ENCODE results near the gene GJA4. TPM values are rescaled to one million over a fixed set of nuclear protein-coding genes. Genes with fewer than 3 reads are reported as not detected.
"Not testable (repeated sequence)": the region's sequence is repeated elsewhere in the genome, so short reads cannot be mapped to it uniquely, and the experiment has no call there.

The GJA4 gene
- total RNA-seq, 1 donor from 2014 or later, result 11.6 TPM

DNA sequence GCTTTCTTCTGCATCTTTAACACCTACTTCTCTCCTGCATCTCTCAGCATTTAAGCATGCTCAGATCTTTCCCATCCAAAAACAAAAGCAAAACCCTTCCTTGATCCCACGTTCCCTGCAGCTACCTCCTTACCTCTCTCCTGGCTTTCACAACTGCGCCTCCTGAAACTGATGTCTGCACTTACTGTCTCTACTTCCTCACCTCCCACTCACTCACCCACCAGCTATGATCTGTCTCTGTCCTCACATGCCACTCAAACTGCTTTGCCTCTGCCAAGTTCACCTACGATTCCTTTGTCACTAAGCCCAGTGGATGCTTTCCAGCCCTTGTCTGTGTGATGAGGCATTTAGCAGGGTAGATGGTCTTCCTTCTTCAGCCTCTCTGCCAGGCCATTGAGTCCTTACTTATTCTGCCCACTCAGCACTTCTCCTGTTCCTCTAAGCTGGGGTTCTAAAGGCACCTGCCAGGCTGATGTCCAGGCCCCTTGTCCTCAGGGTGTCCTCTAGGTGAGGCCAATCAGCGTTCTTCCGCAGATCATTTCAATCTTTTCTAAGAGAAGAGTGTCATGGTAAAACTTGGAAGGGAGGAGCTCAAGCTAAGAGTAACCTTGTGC, 21.8 kb upstream of the GJA4 start:
- Mint-ChIP-seq H3K4me1 (ENCODE audit: low read depth) (no peaks in the 10 kb centered on the region), H3K9me3 (ENCODE audit: low read depth) (no peaks in the 10 kb centered on the region), H3K27ac (ENCODE audit: unreplicated experiment) (no peak overlapping the region), H3K4me3 (ENCODE audit: unreplicated experiment) (no peak overlapping the region), H3K36me3 (ENCODE audit: low read depth) (no peaks in the 10 kb centered on the region), H3K27me3 (ENCODE audit: low read depth) (peaks cover 3% of the 10 kb centered on the region)
- TF ChIP-seq, protein P1, sequence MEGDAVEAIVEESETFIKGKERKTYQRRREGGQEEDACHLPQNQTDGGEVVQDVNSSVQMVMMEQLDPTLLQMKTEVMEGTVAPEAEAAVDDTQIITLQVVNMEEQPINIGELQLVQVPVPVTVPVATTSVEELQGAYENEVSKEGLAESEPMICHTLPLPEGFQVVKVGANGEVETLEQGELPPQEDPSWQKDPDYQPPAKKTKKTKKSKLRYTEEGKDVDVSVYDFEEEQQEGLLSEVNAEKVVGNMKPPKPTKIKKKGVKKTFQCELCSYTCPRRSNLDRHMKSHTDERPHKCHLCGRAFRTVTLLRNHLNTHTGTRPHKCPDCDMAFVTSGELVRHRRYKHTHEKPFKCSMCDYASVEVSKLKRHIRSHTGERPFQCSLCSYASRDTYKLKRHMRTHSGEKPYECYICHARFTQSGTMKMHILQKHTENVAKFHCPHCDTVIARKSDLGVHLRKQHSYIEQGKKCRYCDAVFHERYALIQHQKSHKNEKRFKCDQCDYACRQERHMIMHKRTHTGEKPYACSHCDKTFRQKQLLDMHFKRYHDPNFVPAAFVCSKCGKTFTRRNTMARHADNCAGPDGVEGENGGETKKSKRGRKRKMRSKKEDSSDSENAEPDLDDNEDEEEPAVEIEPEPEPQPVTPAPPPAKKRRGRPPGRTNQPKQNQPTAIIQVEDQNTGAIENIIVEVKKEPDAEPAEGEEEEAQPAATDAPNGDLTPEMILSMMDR (IDR thresholded peaks at IDR 0.05), result no peak
- DNase-seq (ENCODE audit: low spot score), result no peak

DNA sequence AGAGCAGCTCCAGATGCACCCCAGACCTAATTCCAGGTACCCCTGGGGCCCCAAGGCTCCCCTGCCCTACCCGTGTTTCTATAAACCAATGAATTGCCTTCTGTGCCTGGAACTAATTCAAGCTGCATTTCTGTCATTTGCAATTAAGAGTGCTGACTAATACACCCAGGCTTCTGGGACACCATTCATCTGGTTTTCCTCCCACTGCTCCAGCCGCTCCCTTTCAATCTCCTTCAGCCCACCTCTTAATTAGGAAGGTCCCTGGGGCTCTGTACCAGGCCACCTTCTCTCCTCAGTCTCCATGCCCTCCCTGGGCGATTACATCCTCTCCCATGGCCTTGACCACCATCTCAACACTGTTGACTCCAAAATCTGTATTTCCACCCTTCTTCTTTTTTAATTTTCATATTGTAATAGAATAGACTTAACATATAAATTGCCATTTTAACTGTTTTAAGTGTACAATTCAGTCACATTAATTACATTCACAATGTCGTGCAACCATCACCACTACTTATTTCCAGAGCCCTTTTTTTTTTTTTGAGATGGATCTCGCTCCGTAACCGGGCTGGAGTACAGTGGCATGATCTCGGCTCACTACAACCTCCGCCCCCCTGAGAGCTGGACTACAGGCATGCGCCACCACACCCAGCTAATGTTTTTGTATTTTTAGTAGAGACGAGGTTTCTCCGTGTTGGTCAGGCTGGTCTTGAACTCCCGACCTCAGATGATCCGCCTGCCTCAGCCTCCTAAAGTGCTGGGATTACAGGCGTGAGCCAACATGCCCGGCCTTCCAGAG, 21.0 kb upstream of the GJA4 start:
- Mint-ChIP-seq H3K36me3 (ENCODE audit: low read depth) (no peaks in the 10 kb centered on the region), H3K4me1 (ENCODE audit: low read depth) (no peaks in the 10 kb centered on the region), H3K27me3 (ENCODE audit: low read depth) (peaks cover 3% of the 10 kb centered on the region), H3K4me3 (ENCODE audit: unreplicated experiment) (no peak overlapping the region), H3K9me3 (ENCODE audit: low read depth) (no peaks in the 10 kb centered on the region), H3K27ac (ENCODE audit: unreplicated experiment) (no peak overlapping the region)
- DNase-seq (ENCODE audit: low spot score), result no peak
- TF ChIP-seq, protein P1 (IDR thresholded peaks at IDR 0.05), result no peak

DNA sequence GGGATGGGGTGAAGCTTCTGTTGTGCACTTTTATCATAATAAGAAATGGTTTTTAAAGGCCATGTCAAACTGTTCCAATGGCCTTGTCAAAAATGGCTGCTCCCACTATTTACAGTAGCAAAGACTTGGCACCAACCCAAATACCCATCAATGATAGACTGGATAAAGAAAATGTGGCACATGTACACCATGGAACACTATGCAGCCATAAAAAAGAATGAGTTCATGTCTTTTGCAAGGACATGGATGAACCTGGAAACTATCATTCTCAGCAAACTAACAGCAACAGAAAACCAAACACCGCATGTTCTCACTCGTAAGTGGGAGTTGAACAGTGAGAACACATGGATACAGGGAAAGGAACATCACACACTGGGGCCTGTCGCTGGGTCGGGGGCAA, 19.7 kb upstream of the GJA4 start:
- not testable (repeated sequence) for H3K4me1 Mint-ChIP-seq (ENCODE audit: low read depth); H3K9me3 Mint-ChIP-seq (ENCODE audit: low read depth); H3K4me3 Mint-ChIP-seq (ENCODE audit: unreplicated experiment); DNase-seq (ENCODE audit: low spot score); H3K27me3 Mint-ChIP-seq (ENCODE audit: low read depth); H3K36me3 Mint-ChIP-seq (ENCODE audit: low read depth); H3K27ac Mint-ChIP-seq (ENCODE audit: unreplicated experiment)

DNA sequence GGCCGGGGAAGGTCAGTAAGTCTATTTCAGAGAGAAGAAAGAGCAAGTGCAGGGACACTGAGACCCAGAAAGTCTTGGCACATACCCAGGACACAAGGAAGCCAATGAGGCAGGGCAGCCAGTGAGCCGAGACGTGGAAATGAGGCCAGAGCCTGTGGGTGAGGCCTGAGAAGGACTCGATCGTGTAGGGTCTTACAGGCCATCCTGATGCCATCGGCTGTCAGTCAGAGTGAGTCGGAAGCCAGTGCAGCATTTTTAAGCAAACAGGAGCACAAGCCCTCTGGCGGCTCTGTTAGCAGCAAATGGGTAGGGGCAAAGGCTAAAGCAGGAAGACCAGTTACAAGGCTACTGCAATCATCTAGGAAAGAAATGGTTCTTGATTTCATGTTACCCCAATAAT, 17.8 kb upstream of the GJA4 start:
- TF ChIP-seq, protein P1 (IDR thresholded peaks at IDR 0.05), result no peak
- Mint-ChIP-seq H3K4me1 (ENCODE audit: low read depth) (no peaks in the 10 kb centered on the region), H3K9me3 (ENCODE audit: low read depth) (no peaks in the 10 kb centered on the region), H3K27me3 (ENCODE audit: low read depth) (peaks cover 25% of the 10 kb centered on the region), H3K27ac (ENCODE audit: unreplicated experiment) (no peak overlapping the region), H3K4me3 (ENCODE audit: unreplicated experiment) (no peak overlapping the region), H3K36me3 (ENCODE audit: low read depth) (no peaks in the 10 kb centered on the region)
- DNase-seq (ENCODE audit: low spot score), result peak; percentile 64

DNA sequence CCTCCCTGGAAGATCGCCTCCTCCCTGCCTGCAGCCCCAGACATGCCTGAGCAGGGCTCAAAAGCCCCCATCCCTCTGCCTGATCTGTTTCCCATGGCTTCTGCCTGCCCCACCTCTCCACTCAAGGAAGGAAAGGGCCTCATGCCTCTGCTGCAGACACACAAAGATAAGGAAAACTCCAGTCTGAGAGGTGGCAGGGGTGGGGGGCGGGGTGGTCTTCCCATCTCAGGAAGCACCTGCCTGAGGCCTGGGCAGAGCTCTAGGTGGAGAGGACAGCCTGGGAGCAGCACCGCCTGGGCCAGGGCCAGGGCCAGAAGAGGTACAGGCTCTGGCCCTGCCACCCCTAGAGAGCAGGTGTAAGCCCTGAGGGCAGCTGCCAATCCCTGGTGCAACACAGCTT, 15.9 kb upstream of the GJA4 start:
- TF ChIP-seq, protein P1 (IDR thresholded peaks at IDR 0.05), result no peak
- H3K9me3 Mint-ChIP-seq (ENCODE audit: low read depth), result no peaks in the 10 kb centered on the region
- DNase-seq (ENCODE audit: low spot score), result no peak
- H3K4me3 Mint-ChIP-seq (ENCODE audit: unreplicated experiment), result no peak overlapping the region
- H3K27ac Mint-ChIP-seq (ENCODE audit: unreplicated experiment), result no peak overlapping the region
- H3K4me1 Mint-ChIP-seq (ENCODE audit: low read depth), result peaks cover 4% of the 10 kb centered on the region
- peaks cover 30% of the 10 kb centered on the region for H3K27me3 Mint-ChIP-seq (ENCODE audit: low read depth)
- no peaks in the 10 kb centered on the region for H3K36me3 Mint-ChIP-seq (ENCODE audit: low read depth)
